M059J (cell line): ENCODE data around the gene COL13A1. TPM values are rescaled to one million over a fixed set of nuclear protein-coding genes. Genes with fewer than 3 reads are reported as not detected.

Experiments
- DNase-seq: peaks from one replicate; pipeline ENCODE4 v3.0.0-alpha.2; 2012; ENCODE audit warnings: low read depth
- total RNA-seq: library from RNA; depleted of rRNA; stranded (reverse); fragments of >200 nt; shearing (Covaris generic); gene quantifications from 2 replicates; pipeline ENCODE4 v1.2.3, GENCODE V29; 2014

The COL13A1 gene
- total RNA-seq, 1 experiment from 2014 or later = 15.6 TPM

- DNase-seq = no peak
These were observed 83.8 kb downstream of the COL13A1 start for GRCh38 chr10:69885379-69886013.

- DNase-seq = no peak
These were observed 87.3 kb downstream of the COL13A1 start for GRCh38 chr10:69888882-69889584.

- DNase-seq = no peak
These were observed 88.5 kb downstream of the COL13A1 start for GRCh38 chr10:69890065-69890847.

- DNase-seq = no peak
These were observed 89.4 kb downstream of the COL13A1 start for GRCh38 chr10:69891057-69891617.

- DNase-seq = no peak
These were observed 90.7 kb downstream of the COL13A1 start for GRCh38 chr10:69892406-69892805.

GRCh38 chr10:69892816-69893215 is 91.1 kb downstream of the COL13A1 start:
- peak; percentile 24 for DNase-seq

GRCh38 chr10:69893271-69893900 is 91.7 kb downstream of the COL13A1 start:
- no peak for DNase-seq

- DNase-seq = no peak
These were observed 92.5 kb downstream of the COL13A1 start for GRCh38 chr10:69894156-69894555.

GRCh38 chr10:69895759-69896158 is 94.1 kb downstream of the COL13A1 start:
- DNase-seq = no peak

GRCh38 chr10:69896606-69897231 is 95.0 kb downstream of the COL13A1 start:
- no peak for DNase-seq

- no peak for DNase-seq
These were observed 95.7 kb downstream of the COL13A1 start for GRCh38 chr10:69897432-69897831.

- DNase-seq = no peak
These were observed 96.3 kb downstream of the COL13A1 start for GRCh38 chr10:69897999-69898398.

- no peak for DNase-seq
These were observed 96.8 kb downstream of the COL13A1 start for GRCh38 chr10:69898524-69898923.

GRCh38 chr10:69898941-69899340 is 97.2 kb downstream of the COL13A1 start:
- DNase-seq = no peak

- no peak for DNase-seq
These were observed 98.3 kb downstream of the COL13A1 start for GRCh38 chr10:69899727-69900595.

- no peak for DNase-seq
These were observed 99.3 kb downstream of the COL13A1 start for GRCh38 chr10:69901022-69901421.

- peak; percentile 30 for DNase-seq
These were observed 100.2 kb downstream of the COL13A1 start for GRCh38 chr10:69901628-69902505.

GRCh38 chr10:69902835-69903535 is 101.3 kb downstream of the COL13A1 start:
- DNase-seq = peak; percentile 20

GRCh38 chr10:69904533-69904932 is 102.8 kb downstream of the COL13A1 start:
- DNase-seq = no peak
